C4-2B (cell line): ENCODE results near the gene GNLY.

Experiments
- H3K27ac ChIP-seq: fragments of 450-650 bp; 2 replicates; pipeline ENCODE4 v1.5.1; 2017
- ZFX ChIP-seq: fragments of 450-650 bp; IDR thresholded peaks from 2 replicates; pipeline ENCODE4 v1.6.1; 2017
- TF ChIP-seq, protein P1 (sequence below): fragments of 450-650 bp; conservative IDR thresholded peaks from 2 replicates; pipeline ENCODE4 v1.5.1; 2017; ENCODE audit warnings: mild to moderate bottlenecking

Gene GNLY

DNA sequence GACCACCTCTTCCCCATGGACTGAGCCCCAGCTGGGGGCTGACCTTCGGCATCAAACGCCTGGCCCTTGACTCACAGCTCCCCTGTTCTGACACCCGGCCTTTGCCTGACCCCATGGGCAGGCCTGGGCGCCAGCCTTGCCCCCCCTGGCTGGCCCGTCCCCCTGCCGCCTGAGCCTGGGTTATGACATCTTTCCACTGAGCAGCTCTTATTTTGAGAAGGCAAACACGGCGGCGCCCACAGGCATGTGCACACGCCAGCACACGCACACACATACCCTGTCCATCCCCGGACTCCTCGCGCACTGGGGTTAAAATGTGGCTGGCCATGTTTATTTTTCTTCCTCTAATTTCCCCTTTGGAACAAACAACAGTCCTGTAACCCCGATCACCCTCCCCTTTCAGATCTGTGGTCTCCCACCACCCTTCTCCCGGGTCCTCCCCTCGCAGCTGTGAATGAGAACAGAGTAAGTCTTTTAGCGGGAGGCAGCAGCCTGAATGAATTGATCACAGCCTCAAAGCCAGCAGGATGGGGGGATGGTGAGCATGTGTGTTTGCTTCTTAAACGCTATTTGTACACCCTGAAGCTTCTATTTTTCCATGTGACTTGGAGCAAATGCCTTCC lies 47.8 kb downstream of the GNLY start:
- H3K27ac ChIP-seq, result peak overlapping the region; percentile 82

DNA sequence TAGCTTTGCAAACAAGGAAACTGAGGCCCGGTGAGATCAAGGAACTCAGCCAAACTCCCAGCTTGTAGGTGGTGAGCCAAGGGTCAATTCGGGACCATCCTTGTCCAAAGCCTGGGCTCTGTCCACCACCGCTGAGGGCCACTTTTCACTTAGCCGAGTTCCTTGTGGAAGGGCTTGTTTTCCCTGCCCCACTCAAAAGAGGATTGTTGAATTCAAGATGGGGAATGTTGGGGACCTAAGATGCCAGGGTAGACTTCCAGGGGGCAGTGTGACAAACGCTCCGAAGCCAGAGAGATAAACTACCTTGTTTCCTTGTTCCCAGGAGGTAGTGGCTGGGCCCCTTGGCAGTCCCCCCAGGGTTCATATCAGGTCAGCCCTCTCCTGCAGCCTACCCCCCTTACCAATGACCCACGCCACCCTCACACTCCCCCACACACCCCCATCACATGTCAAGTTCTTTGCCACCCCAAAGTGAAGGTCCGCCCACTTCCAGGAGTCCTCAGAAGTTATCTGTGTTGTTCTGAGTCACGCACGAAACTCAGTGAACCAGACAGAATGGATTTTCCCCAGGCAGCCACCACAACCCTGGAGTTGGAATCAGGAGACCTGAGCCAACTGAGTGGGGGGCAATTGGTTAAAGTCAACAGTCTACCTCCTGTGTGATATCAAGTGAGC lies 49.3 kb downstream of the GNLY start:
- peak overlapping the region; percentile 82 for H3K27ac ChIP-seq

More for the DNA sequence above, 47.8 kb downstream of the GNLY start:
- TF ChIP-seq, protein P1, sequence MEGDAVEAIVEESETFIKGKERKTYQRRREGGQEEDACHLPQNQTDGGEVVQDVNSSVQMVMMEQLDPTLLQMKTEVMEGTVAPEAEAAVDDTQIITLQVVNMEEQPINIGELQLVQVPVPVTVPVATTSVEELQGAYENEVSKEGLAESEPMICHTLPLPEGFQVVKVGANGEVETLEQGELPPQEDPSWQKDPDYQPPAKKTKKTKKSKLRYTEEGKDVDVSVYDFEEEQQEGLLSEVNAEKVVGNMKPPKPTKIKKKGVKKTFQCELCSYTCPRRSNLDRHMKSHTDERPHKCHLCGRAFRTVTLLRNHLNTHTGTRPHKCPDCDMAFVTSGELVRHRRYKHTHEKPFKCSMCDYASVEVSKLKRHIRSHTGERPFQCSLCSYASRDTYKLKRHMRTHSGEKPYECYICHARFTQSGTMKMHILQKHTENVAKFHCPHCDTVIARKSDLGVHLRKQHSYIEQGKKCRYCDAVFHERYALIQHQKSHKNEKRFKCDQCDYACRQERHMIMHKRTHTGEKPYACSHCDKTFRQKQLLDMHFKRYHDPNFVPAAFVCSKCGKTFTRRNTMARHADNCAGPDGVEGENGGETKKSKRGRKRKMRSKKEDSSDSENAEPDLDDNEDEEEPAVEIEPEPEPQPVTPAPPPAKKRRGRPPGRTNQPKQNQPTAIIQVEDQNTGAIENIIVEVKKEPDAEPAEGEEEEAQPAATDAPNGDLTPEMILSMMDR, result no peak
- TF ChIP-seq ZFX, result no peak

DNA sequence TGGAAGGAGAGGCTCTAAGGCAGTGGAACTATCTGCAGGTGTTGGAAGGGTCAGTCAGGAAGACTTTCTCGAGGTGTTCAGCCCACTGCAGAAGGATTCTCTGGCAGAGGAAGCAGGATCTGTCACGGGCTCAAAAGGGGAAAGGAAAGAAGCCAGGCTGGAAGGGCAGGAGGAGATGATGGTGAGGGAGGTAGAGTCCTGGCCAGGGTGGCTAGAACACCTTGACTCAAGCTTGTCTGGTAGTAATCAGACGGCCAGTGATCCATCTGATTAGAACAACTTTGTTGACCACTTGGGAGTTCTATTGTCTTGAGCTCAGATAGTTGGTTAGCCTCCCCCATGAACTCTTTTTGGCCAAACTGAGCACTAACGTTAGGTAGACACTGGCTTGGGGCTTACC lies 49.9 kb downstream of the GNLY start:
- TF ChIP-seq ZFX, result no peak
- TF ChIP-seq, protein P1, result no peak
- H3K27ac ChIP-seq, result no peak overlapping the region

More for the DNA sequence above, 49.3 kb downstream of the GNLY start:
- TF ChIP-seq ZFX, result no peak

DNA sequence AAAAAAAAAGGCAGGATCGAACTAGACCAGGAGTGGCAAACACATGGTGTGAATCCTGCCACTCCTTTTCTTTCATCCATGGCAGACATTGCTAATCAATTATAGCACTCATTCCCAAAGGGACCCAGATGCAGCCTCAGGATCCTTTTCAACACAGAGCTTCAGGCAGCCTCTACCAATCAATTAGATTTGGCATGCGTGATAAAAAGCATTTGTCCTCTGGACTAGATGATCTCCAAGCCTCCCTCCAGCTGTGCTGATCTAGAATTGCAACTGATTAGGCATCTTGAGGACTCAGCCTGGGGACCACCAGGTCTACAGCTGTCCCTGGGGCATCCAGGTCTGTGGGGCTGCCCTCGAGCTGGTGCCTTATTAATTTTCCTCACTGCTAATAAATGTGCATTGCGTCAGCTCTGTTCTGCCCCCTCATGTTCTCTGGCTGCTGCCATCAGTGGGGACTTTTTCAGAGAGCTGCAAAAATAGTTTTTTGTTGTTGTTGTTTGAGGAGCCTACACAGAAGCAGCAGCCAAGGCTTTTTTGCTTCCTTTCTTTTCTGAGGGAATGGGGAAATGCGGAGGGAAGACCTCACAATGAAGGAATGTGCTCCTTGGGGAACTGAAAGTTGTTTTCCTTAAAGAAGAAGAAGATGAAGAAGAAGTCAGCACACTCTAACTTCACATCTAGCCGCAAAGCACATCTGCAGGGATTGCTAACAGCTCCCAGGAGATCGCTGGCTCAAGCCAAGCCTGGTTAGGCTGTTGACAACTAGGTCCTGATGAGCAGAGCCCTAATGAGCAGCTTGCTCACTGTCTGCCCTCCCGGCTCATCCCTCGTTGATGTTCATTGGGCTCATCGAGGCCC lies 50.8 kb downstream of the GNLY start:
- H3K27ac ChIP-seq, result no peak overlapping the region
- no peak for TF ChIP-seq ZFX
- TF ChIP-seq, protein P1, result no peak

DNA sequence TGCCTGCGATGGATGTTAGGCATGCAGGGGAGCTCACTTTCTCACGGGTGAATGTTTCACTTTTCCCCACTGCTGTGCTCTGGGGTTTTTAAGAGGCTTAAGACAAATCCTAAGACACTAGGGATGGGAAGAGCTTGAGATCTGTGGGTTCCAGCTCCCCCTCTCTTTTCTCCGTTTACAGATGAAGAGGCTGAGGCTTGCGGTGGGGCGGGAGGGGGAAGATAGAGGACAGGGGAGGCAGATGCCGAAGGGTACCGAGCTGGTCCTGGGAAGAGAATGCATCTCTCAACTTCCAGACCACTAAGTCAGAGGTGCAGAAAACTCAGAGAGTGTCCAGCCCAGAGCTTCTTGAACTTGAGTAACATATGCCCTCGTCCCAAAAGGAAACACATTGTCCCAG lies 51.5 kb downstream of the GNLY start:
- no peak overlapping the region for H3K27ac ChIP-seq
- TF ChIP-seq ZFX, result no peak
- TF ChIP-seq, protein P1, result no peak

DNA sequence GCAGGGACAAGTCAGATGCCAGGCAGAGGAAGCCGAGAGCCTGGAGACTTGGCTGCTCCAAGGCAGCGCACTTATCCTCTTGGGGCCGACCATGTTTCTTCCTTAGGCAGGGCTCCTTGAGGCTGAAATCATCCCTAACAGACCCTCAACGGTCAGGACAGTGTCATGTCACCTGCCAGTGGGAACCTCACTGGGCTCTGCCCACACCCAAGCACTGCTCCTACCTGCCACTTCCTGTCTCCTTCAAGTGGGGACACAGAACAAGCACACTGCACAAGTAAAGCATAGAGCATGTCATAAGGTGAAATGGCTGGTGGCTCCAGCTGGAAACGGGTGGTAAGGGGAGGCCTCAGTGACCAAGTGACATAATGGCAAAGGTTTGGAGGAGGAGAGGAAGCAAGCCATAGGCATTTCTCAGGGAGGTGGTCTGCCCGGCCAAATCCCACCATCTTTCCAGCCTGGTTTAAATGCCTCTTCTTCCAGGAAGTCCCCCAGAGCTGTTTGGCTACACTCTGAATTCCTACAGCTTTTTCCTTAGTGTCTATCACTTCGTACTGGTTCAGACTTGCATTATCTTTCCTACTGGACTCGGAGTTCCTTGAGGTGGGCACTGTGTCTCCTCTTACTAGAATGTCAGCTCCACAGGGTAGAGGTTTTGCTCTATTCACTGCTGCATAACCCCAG lies 52.3 kb downstream of the GNLY start:
- no peak overlapping the region for H3K27ac ChIP-seq

DNA sequence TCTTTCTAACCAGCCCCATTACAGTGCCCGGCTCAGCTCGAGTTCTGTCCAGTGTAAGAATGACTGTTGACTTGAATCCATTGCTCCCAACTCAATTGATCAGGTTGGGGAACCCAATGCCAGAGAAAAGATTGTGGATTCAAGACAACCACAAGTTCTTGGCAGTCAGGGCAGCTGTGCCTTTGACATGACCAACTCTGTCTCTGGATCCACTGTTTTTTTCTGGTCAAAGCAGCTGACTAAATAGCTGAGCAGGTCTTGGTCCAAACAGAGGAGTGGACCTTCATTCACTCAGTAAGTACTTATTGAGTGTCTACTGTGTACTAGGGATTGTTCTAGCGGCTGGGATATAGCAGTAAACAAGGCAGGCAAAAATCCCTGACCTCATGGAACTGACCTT lies 53.3 kb downstream of the GNLY start:
- H3K27ac ChIP-seq, result no peak overlapping the region
- TF ChIP-seq, protein P1, result no peak
- TF ChIP-seq ZFX, result no peak

More for the DNA sequence above, 52.3 kb downstream of the GNLY start:
- TF ChIP-seq, protein P1, result no peak
- no peak for TF ChIP-seq ZFX
